ENCODE data around the gene SULT4A1.

- TF ChIP-seq EHMT2 (IDR thresholded peaks at IDR 0.05; ENCODE audit: low read depth), result no peak
- no peak for TF ChIP-seq CTCF (IDR thresholded peaks at IDR 0.05)
- no peak for TF ChIP-seq ESRRA (IDR thresholded peaks at IDR 0.05; ENCODE audit: borderline replicate concordance, low read length)
- TF ChIP-seq MAX (IDR thresholded peaks at IDR 0.05), result no peak
- no peak for TF ChIP-seq EP300 (IDR thresholded peaks at IDR 0.05)
- TF ChIP-seq REST (IDR thresholded peaks at IDR 0.05), result no peak
- no peak for TF ChIP-seq ZFP36 (IDR thresholded peaks at IDR 0.05; ENCODE audit: borderline replicate concordance, partially characterized antibody)
- no peak for TF ChIP-seq ELK1 (IDR thresholded peaks at IDR 0.05; ENCODE audit: low read depth, low read length)
- TF ChIP-seq RCOR1 (IDR thresholded peaks at IDR 0.05; ENCODE audit: low read depth, low read length), result no peak
- TF ChIP-seq RAD21 (conservative IDR thresholded peaks at IDR 0.05 in 1 of 2, IDR thresholded peaks at IDR 0.05 in 1 of 2), result no peak
- TF ChIP-seq POLR2A (IDR thresholded peaks at IDR 0.05; ENCODE audit: low read length), result no peak
- TF ChIP-seq FOSL2 (IDR thresholded peaks at IDR 0.05), result no peak
- no peak for TF ChIP-seq FOSL2 (CRISPR knock-in tag; IDR thresholded peaks at IDR 0.05)
Observed at GRCh38 chr22:43819421-43819921, 42.8 kb downstream of the SULT4A1 start.

Data from A549 (cell line).